ENCODE results near the gene GNMT.
A peak's percentile ranks its signal among the peaks of the same experiment; 100 is the strongest.

- TF ChIP-seq CTCF (IDR thresholded peaks at IDR 0.05; ENCODE audit: poor library complexity) (no peak), EZH2 (IDR thresholded peaks at IDR 0.05; ENCODE audit: borderline replicate concordance) (peak; percentile 44)
Measured at GRCh38 chr6:42960243-42961019, at the start of gene GNMT.
